ENCODE data around the gene CYP39A1.

DNA sequence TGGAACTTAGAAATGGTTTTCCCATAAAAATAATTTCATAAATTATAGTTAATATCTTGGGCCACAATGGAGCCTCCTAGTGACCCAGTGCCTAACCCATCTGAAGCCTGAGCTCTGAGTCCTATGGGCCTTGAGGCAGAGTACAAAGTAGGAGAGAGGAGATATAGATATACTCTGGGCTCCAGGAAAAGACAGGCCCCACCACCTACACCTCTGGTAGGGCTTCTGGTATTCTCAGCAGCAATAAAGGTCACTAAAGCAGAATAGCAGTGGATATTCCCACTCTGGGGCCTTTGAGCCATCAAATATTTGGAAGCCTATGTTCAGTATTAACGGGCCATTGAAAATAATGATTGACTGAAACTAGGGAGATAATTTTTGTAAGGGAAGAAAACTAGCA lies 24.1 kb downstream of the CYP39A1 start:
- no peak for TF ChIP-seq POLR2A (IDR thresholded peaks at IDR 0.05; ENCODE audit: low read depth, low read length)
- no peak for TF ChIP-seq POLR2AphosphoS5 (IDR thresholded peaks at IDR 0.05; ENCODE audit: low read depth, low read length)

Measured in GM12892 (cell line).